Liver (tissue), 9 donors: ENCODE measurements around the gene BLOC1S5. TPM values are rescaled to one million over a fixed set of nuclear protein-coding genes. Genes with fewer than 3 reads are reported as not detected.

Experiments
- DNase-seq: peaks from one replicate; pipeline ENCODE4 v3.0.0-alpha.2; 2017; ENCODE audit warnings: low spot score
- H3K27ac ChIP-seq, 2 donors: one replicate each; pipeline ENCODE4 v1.7.0; 2013; ENCODE audit warnings: inconsistent platforms in 2 of 2, low read length in 2 of 2, control low read depth in 1 of 2, low read depth in 1 of 2, mild to moderate bottlenecking in 1 of 2
- H3K27me3 ChIP-seq, 4 donors: one replicate each; pipeline versions ENCODE4 v1.6.1 to v1.7.0; 2013; ENCODE audit warnings: low read length in 3 of 4, inconsistent platforms in 1 of 4, mild to moderate bottlenecking in 1 of 4, moderate library complexity in 1 of 4; ENCODE audit not compliant: control insufficient read depth in 4 of 4, insufficient read depth in 4 of 4
- H3K36me3 ChIP-seq, 4 donors: one replicate each; pipeline versions ENCODE4 v1.6.1 to v1.7.0; 2013; ENCODE audit warnings: low read length in 3 of 4, mild to moderate bottlenecking in 3 of 4, low read depth in 1 of 4, moderate library complexity in 1 of 4; ENCODE audit not compliant: control insufficient read depth in 4 of 4, insufficient read depth in 3 of 4
- H3K4me1 ChIP-seq, 4 donors: one replicate each; pipeline versions ENCODE4 v1.6.1 to v1.7.0; 2013; ENCODE audit warnings: low read length in 3 of 4, mild to moderate bottlenecking in 3 of 4, moderate library complexity in 1 of 4; ENCODE audit not compliant: control insufficient read depth in 4 of 4, insufficient read depth in 4 of 4
- H3K4me3 ChIP-seq, 3 donors: one replicate each; pipeline versions ENCODE4 v1.6.1 to v1.7.0; 2013; ENCODE audit warnings: low read length in 3 of 3, control low read depth in 1 of 3, low read depth in 1 of 3, mild to moderate bottlenecking in 1 of 3
- H3K9ac ChIP-seq, 2 donors: one replicate each; pipeline ENCODE4 v1.7.0; 2013; ENCODE audit warnings: low read length in 2 of 2, mild to moderate bottlenecking in 2 of 2, moderate library complexity in 2 of 2, control low read depth in 1 of 2, low read depth in 1 of 2
- H3K9me3 ChIP-seq, 4 donors: one replicate each; pipeline versions ENCODE4 v1.6.1 to v1.7.0; 2013; ENCODE audit warnings: low read length in 3 of 4; ENCODE audit not compliant: control insufficient read depth in 4 of 4
- ATF3 ChIP-seq: IDR thresholded peaks from 2 replicates; pipeline ENCODE4 v1.6.1; 2016; ENCODE audit warnings: antibody characterized with exemption
- CTCF ChIP-seq: fragments of 150-350 bp; IDR thresholded peaks from 2 replicates; pipeline ENCODE4 v1.5.1; 2017; ENCODE audit warnings: improper control_type of control experiment, low read depth, low read length; ENCODE audit not compliant: missing input control
- EGR1 ChIP-seq, 2 donors: IDR thresholded peaks; 2 replicates each; pipeline ENCODE4 v1.6.1; 2016 to 2018; ENCODE audit warnings: antibody characterized with exemption in 2 of 2, low read depth in 2 of 2
- FOXA1 ChIP-seq: IDR thresholded peaks from 2 replicates; pipeline ENCODE4 v1.6.1; 2016; ENCODE audit warnings: antibody characterized with exemption
- FOXA2 ChIP-seq: IDR thresholded peaks from 2 replicates; pipeline ENCODE4 v1.6.1; 2016; ENCODE audit warnings: antibody characterized with exemption
- GABPA ChIP-seq, 2 donors: IDR thresholded peaks in 1 of 2; conservative IDR thresholded peaks in 1 of 2; 2 replicates each; pipeline ENCODE4 v1.6.1; 2016; ENCODE audit warnings: antibody characterized with exemption in 2 of 2, mild to moderate bottlenecking in 1 of 2, moderate library complexity in 1 of 2
- HNF4A ChIP-seq, 2 donors: conservative IDR thresholded peaks; 2 replicates each; pipeline ENCODE4 v1.6.1; 2016; ENCODE audit warnings: antibody characterized with exemption in 2 of 2, mild to moderate bottlenecking in 2 of 2
- HNF4G ChIP-seq: IDR thresholded peaks from 2 replicates; pipeline ENCODE4 v1.6.1; 2016; ENCODE audit warnings: antibody characterized with exemption
- JUND ChIP-seq, 2 donors: IDR thresholded peaks; 2 replicates each; pipeline ENCODE4 v1.6.1; 2016; ENCODE audit warnings: antibody characterized with exemption in 2 of 2
- NR2F2 ChIP-seq: IDR thresholded peaks from 2 replicates; pipeline ENCODE4 v1.6.1; 2016; ENCODE audit warnings: antibody characterized with exemption
- RAD21 ChIP-seq, 2 donors: IDR thresholded peaks; 2 replicates each; pipeline ENCODE4 v1.6.1; 2016; ENCODE audit warnings: antibody characterized with exemption in 2 of 2, mild to moderate bottlenecking in 2 of 2
- REST ChIP-seq: IDR thresholded peaks from 2 replicates; pipeline ENCODE4 v1.6.1; 2016; ENCODE audit warnings: antibody characterized with exemption, mild to moderate bottlenecking
- RXRA ChIP-seq, 2 donors: IDR thresholded peaks; 2 replicates each; pipeline ENCODE4 v1.6.1; 2017 to 2018; ENCODE audit warnings: antibody characterized with exemption in 2 of 2, mild to moderate bottlenecking in 1 of 2
- TAF1 ChIP-seq: conservative IDR thresholded peaks from 2 replicates; pipeline ENCODE4 v1.6.1; 2016; ENCODE audit warnings: antibody characterized with exemption, mild to moderate bottlenecking
- YY1 ChIP-seq: IDR thresholded peaks from 2 replicates; pipeline ENCODE4 v1.6.1; 2016; ENCODE audit warnings: antibody characterized with exemption, mild to moderate bottlenecking
- WGBS: extraction: QIAGEN DNeasy Blood & Tissue Kit; methylation state at CpG from one replicate; pipeline ENCODE4 v1.1.7; 2013; 5-methylcytosine and 5-hydroxymethylcytosine counted together
- polyA plus RNA-seq, 2 donors: library from polyadenylated mRNA; stranded (reverse) in 1 of 2; unstranded in 1 of 2; fragments of 200-250 nt in 1 of 2; fragments of >200 nt in 1 of 2; fragmentation: Nextera tagmentation in 1 of 2; extraction: Ambion mirVana in 1 of 2; gene quantifications; one replicate each; pipeline versions ENCODE4 v1.2.1 to v1.2.3, GENCODE V29; 2013 to 2015
- total RNA-seq, 2 donors: library from RNA; depleted of rRNA; stranded (reverse); fragments of >200 nt; gene quantifications; one replicate each; pipeline ENCODE4 v1.2.3, GENCODE V29; 2014
- TF ChIP-seq, protein P1 (sequence below): IDR thresholded peaks from 2 replicates; pipeline ENCODE4 v1.6.1; 2016; ENCODE audit warnings: antibody characterized with exemption
- TF ChIP-seq, protein P2 (sequence below): IDR thresholded peaks from 2 replicates; pipeline ENCODE4 v1.6.1; 2016; ENCODE audit warnings: antibody characterized with exemption
- donor health status: healthy.
- donor health status: healthy.
- donor health status: healthy.
- donor health status: healthy.
- donor health status: healthy.

The BLOC1S5 gene
- total and polyA plus RNA-seq, 4 donors, result 5.2 to 11.1 (median 7.1) TPM

- WGBS, result 60% methylated on average over 10 of the region's 10 CpGs
- no peak for TF ChIP-seq ATF3
- TF ChIP-seq, protein P1, sequence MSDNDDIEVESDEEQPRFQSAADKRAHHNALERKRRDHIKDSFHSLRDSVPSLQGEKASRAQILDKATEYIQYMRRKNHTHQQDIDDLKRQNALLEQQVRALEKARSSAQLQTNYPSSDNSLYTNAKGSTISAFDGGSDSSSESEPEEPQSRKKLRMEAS, result no peak
- TF ChIP-seq GABPA (IDR thresholded peaks at IDR 0.05 in 1 of 2, conservative IDR thresholded peaks at IDR 0.05 in 1 of 2), result no peak
- TF ChIP-seq FOXA1, result no peak
- no peak for TF ChIP-seq HNF4A (conservative IDR thresholded peaks at IDR 0.05)
- TF ChIP-seq JUND (IDR thresholded peaks at IDR 0.05), result no peak
- TF ChIP-seq NR2F2, result no peak
- no peak for TF ChIP-seq CTCF
- no peak for TF ChIP-seq REST
- TF ChIP-seq, protein P2, sequence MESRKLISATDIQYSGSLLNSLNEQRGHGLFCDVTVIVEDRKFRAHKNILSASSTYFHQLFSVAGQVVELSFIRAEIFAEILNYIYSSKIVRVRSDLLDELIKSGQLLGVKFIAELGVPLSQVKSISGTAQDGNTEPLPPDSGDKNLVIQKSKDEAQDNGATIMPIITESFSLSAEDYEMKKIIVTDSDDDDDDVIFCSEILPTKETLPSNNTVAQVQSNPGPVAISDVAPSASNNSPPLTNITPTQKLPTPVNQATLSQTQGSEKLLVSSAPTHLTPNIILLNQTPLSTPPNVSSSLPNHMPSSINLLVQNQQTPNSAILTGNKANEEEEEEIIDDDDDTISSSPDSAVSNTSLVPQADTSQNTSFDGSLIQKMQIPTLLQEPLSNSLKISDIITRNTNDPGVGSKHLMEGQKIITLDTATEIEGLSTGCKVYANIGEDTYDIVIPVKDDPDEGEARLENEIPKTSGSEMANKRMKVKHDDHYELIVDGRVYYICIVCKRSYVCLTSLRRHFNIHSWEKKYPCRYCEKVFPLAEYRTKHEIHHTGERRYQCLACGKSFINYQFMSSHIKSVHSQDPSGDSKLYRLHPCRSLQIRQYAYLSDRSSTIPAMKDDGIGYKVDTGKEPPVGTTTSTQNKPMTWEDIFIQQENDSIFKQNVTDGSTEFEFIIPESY, result no peak
- no peak for TF ChIP-seq YY1
- TF ChIP-seq FOXA2, result no peak
- no peak for TF ChIP-seq RAD21 (IDR thresholded peaks at IDR 0.05)
- TF ChIP-seq RXRA (IDR thresholded peaks at IDR 0.05), result no peak
- Histone ChIP-seq H3K27me3 (no peaks in the 10 kb centered on the region), H3K9ac (no peak overlapping the region), H3K9me3 (no peaks in the 10 kb centered on the region), H3K4me1 (no peaks in the 10 kb centered on the region), H3K4me3 (no peak overlapping the region), H3K36me3 (no peaks in the 10 kb centered on the region), H3K27ac (no peak overlapping the region)
- no peak for DNase-seq
Measured at GRCh38 chr6:7996538-7997111, 67.6 kb downstream of the BLOC1S5 start.

DNA sequence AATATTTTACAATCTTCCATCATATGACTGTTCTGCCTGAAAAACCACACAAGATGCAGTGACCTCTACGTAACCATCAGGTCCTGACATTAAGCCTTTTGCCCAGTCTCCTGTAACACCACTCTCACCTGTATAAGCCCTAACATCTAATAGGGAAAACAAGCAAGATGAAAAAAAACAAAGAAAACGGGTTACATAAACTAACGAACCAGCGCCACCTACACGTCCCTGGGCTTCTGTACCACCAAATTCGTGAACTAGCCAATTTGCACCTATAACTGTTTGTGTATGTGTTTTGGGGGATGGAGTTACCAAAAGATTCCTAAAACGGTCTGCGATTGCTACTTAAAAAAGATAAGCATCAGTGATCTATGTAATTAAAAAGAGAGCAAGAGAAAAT is 70.2 kb downstream of the BLOC1S5 start:
- Histone ChIP-seq H3K4me3 (no peak overlapping the region), H3K27me3 (no peaks in the 10 kb centered on the region), H3K9ac (no peak overlapping the region), H3K27ac (no peak overlapping the region), H3K4me1 (no peaks in the 10 kb centered on the region), H3K9me3 (no peaks in the 10 kb centered on the region), H3K36me3 (no peaks in the 10 kb centered on the region)
- TF ChIP-seq ATF3, result no peak
- no peak for TF ChIP-seq TAF1
- no peak for TF ChIP-seq NR2F2
- no peak for TF ChIP-seq HNF4G
- no peak for TF ChIP-seq FOXA2
- TF ChIP-seq RAD21 (IDR thresholded peaks at IDR 0.05), result no peak
- TF ChIP-seq REST, result no peak
- TF ChIP-seq EGR1 (IDR thresholded peaks at IDR 0.05; ENCODE audit: low read depth in 2 of 2), result no peak
- no peak for TF ChIP-seq YY1
- 81% methylated on average over 8 of the region's 8 CpGs for WGBS
- DNase-seq, result no peak
